Measurements from ENCODE around the gene CGB8.

DNA sequence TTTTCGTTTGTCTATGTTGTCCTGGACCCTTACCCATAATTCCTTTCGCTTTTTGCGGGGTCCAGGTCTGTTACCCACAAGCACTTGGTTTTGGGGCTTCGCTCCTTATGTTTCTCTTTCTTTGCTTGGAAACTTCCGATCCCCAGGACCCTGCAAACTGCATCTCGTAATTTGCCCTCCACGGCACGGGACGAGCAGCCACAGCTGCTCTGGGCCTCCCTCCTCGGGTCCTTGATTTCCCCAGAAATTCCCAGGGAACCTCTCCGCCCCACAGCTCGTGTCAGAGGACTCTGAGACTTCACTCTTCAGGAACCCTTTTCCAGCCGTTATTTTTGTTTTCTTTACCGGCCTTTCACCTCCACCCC is 36.9 kb upstream of the CGB8 start:
- TF ChIP-seq, protein P1, sequence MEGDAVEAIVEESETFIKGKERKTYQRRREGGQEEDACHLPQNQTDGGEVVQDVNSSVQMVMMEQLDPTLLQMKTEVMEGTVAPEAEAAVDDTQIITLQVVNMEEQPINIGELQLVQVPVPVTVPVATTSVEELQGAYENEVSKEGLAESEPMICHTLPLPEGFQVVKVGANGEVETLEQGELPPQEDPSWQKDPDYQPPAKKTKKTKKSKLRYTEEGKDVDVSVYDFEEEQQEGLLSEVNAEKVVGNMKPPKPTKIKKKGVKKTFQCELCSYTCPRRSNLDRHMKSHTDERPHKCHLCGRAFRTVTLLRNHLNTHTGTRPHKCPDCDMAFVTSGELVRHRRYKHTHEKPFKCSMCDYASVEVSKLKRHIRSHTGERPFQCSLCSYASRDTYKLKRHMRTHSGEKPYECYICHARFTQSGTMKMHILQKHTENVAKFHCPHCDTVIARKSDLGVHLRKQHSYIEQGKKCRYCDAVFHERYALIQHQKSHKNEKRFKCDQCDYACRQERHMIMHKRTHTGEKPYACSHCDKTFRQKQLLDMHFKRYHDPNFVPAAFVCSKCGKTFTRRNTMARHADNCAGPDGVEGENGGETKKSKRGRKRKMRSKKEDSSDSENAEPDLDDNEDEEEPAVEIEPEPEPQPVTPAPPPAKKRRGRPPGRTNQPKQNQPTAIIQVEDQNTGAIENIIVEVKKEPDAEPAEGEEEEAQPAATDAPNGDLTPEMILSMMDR (optimal IDR thresholded peaks at IDR 0.05 in 1 of 3, IDR thresholded peaks at IDR 0.05 in 1 of 3, conservative IDR thresholded peaks at IDR 0.05 in 1 of 3; ENCODE audit: extremely low read depth in 1 of 3, insufficient read depth in 2 of 3, low read length in 3 of 3): no peak
- TF ChIP-seq EZH2 (IDR thresholded peaks at IDR 0.05; ENCODE audit: low read length): no peak

Measured in keratinocyte (primary cell).